ENCODE results near the gene PIGB. TPM values are rescaled to one million over a fixed set of nuclear protein-coding genes. Genes with fewer than 3 reads are reported as not detected.
"Not testable (repeated sequence)": the region's sequence is repeated elsewhere in the genome, so short reads cannot be mapped to it uniquely, and the experiment has no call there.

Gene PIGB
- total RNA-seq, 4 donors from 2014 or later = 0.51 to 22.3 (median 10.9) TPM

- Histone ChIP-seq H3K4me1 (no peaks in the 10 kb centered on the region), H3K27me3 (no peaks in the 10 kb centered on the region), H3K4me3 (peak within 1 kb of the TSS; percentile 57 to 72), H3K36me3 (no peaks in the 10 kb centered on the region), H3K27ac (peak within 1 kb of the TSS; percentile 88 to 92), H3K9me3 (no peaks in the 10 kb centered on the region)
- TF ChIP-seq POLR2A (IDR thresholded peaks at IDR 0.05) (peak; percentile 34 to 41), CTCF (IDR thresholded peaks at IDR 0.05) (peak in 1 of 4 experiments; percentile 9)
- intact Hi-C loops (cut with DNase I; ENCODE audit: low total_unique reads) = loop anchor here (2.0 kb wide), 1 partner anchor 73 kb away; no protein-coding TSS in a partner anchor
- peak; percentile 69 to 72 for DNase-seq
These were observed 29.1 kb upstream of the PIGB start, which contains the start of gene RAB27A for GRCh38 chr15:55289746-55290527. TSS of gene RAB27A (minus strand) at chr15:55289813. CDS start at chr15:55234934, 54,879 bp downstream.

GRCh38 chr15:55290528-55291057, 28.4 kb upstream of the PIGB start:
- H3K4me3 ChIP-seq = peak overlapping the region; percentile 57 to 72
- no peaks in the 10 kb centered on the region for H3K4me1 ChIP-seq
- DNase-seq = peak; percentile 83 to 87
- no peaks in the 10 kb centered on the region for H3K9me3 ChIP-seq
- no peak for TF ChIP-seq POLR2A (IDR thresholded peaks at IDR 0.05)
- peak; percentile 81 to 90 (median 88) for TF ChIP-seq CTCF (IDR thresholded peaks at IDR 0.05)
- H3K27ac ChIP-seq = peak overlapping the region; percentile 88 to 92
- no peaks in the 10 kb centered on the region for H3K36me3 ChIP-seq
- intact Hi-C loops (cut with DNase I; ENCODE audit: low total_unique reads) = loop anchor here (2.0 kb wide), 1 partner anchor 74 kb away; no protein-coding TSS in a partner anchor
- H3K27me3 ChIP-seq = no peaks in the 10 kb centered on the region

GRCh38 chr15:55297315-55297714, 21.7 kb upstream of the PIGB start:
- intact Hi-C loops (cut with DNase I; ENCODE audit: low total_unique reads) = no loop called here

GRCh38 chr15:55302801-55303200, 16.2 kb upstream of the PIGB start:
- H3K36me3 ChIP-seq; H3K27ac ChIP-seq; H3K4me1 ChIP-seq; H3K9me3 ChIP-seq; H3K27me3 ChIP-seq; intact Hi-C loops (cut with DNase I; ENCODE audit: low total_unique reads); H3K4me3 ChIP-seq; DNase-seq: not testable (repeated sequence)

More at GRCh38 chr15:55297315-55297714, 21.7 kb upstream of the PIGB start:
- H3K4me3 ChIP-seq = no peak overlapping the region
- no peak overlapping the region for H3K27ac ChIP-seq
- H3K4me1 ChIP-seq = no peaks in the 10 kb centered on the region
- no peak for TF ChIP-seq POLR2A (IDR thresholded peaks at IDR 0.05)
- no peak for TF ChIP-seq CTCF (IDR thresholded peaks at IDR 0.05)
- no peaks in the 10 kb centered on the region for H3K36me3 ChIP-seq
- H3K9me3 ChIP-seq = no peaks in the 10 kb centered on the region
- DNase-seq = no peak
- no peaks in the 10 kb centered on the region for H3K27me3 ChIP-seq

- Histone ChIP-seq H3K27me3 (no peaks in the 10 kb centered on the region), H3K4me1 (no peaks in the 10 kb centered on the region), H3K4me3 (peak overlapping the region; percentile 60 to 70), H3K36me3 (no peaks in the 10 kb centered on the region), H3K9me3 (no peaks in the 10 kb centered on the region), H3K27ac (peak overlapping the region; percentile 73 to 79)
- no peak for DNase-seq
- intact Hi-C loops (cut with DNase I; ENCODE audit: low total_unique reads) = no loop called here
- no peak for TF ChIP-seq CTCF (IDR thresholded peaks at IDR 0.05)
- no peak for TF ChIP-seq POLR2A (IDR thresholded peaks at IDR 0.05)
These were observed 665 bp downstream of the PIGB start for GRCh38 chr15:55319537-55320237.

Measured in uterus (tissue), 4 donors.